Endothelial cell (in vitro differentiated cells): ENCODE measurements around the gene SLC49A4. TPM values are rescaled to one million over a fixed set of nuclear protein-coding genes. Genes with fewer than 3 reads are reported as not detected.

ENCODE experiments used
- DNase-seq: peaks from one replicate; pipeline ENCODE4 v3.0.0; 2021; ENCODE audit warnings: low spot score
- H3K27ac Mint-ChIP-seq: one replicate; pipeline ENCODE4 v1.8.0; 2021; ENCODE audit warnings: mixed read lengths, inconsistent platforms; ENCODE audit not compliant: unreplicated experiment
- H3K27me3 Mint-ChIP-seq: one replicate; pipeline ENCODE4 v1.8.0; 2021; ENCODE audit warnings: mild to moderate bottlenecking, moderate library complexity, mixed read lengths, inconsistent platforms; ENCODE audit not compliant: unreplicated experiment
- H3K36me3 Mint-ChIP-seq: one replicate; pipeline ENCODE4 v1.8.0; 2021; ENCODE audit warnings: mild to moderate bottlenecking, low read depth, mixed read lengths, inconsistent platforms; ENCODE audit not compliant: unreplicated experiment
- H3K4me1 Mint-ChIP-seq: one replicate; pipeline ENCODE4 v1.8.0; 2021; ENCODE audit warnings: mild to moderate bottlenecking, mixed read lengths, inconsistent platforms; ENCODE audit not compliant: unreplicated experiment
- H3K4me3 Mint-ChIP-seq: one replicate; pipeline ENCODE4 v1.8.0; 2021; ENCODE audit warnings: mild to moderate bottlenecking, mixed read lengths, inconsistent platforms; ENCODE audit not compliant: unreplicated experiment
- H3K9me3 Mint-ChIP-seq: one replicate; pipeline ENCODE4 v1.8.0; 2021; ENCODE audit warnings: mixed read lengths, inconsistent platforms; ENCODE audit not compliant: unreplicated experiment
- total RNA-seq: library from RNA; stranded (reverse); fragmentation: NEBNext Ultra II Directional; extraction: Animal tissue kit (Norgen Biotek cat#: 25700); gene quantifications from one replicate; pipeline ENCODE4 v1.2.1, GENCODE V29; 2021; ENCODE audit not compliant: unreplicated experiment
- TF ChIP-seq, protein P1 (sequence below): fragments of 200-600 bp; sonication (generic); IDR thresholded peaks from one replicate; pipeline ENCODE4 v1.5.0; 2021; ENCODE audit warnings: antibody characterized with exemption; ENCODE audit not compliant: unreplicated experiment

Gene SLC49A4
- total RNA-seq, 1 donor from 2014 or later = 10.2 TPM

DNA sequence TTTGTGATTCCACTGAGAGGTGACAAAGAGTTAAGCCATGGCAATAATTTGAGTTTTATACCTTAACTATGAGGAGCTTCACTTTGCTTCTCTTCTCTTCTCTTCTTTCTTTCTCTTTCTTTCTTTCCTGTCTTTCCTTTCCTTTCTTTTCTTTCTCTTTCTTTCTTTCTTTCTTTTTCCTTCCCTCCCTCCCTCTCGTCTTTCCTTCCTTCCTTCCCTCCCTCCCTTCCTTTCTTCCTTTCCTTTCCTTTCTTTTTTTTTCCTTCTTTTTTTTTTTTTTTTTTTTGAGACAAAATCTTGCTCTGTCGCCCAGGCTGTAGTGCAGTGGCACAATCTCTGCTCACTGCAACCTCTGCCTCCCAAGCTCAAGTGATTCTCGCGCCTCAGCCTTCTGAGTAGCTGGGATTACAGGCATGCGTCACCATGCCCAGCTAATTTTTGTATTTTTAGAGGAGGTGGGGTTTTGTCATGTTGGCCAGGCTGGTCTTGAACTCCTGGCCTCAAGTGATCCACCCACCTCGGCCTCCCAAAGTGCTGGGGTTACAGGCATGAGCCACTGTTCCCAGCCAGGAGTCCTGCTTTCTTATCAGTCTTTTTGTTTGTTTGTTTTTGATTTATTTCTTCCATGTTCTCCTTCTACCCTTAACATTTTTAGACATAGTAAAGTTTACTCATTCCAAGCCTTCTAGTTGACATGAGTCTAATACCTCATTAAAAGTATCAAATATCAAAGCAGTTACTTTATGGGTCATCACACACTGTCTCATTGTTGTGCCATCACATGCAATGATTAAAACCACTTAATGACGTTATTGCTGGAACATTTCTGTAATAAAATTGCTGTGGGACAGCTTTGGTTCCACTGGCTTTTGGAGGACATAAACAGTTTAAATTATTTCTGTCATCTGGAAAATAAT is 29.9 kb downstream of the SLC49A4 start:
- Mint-ChIP-seq H3K4me3 (no peak overlapping the region), H3K9me3 (no peaks in the 10 kb centered on the region), H3K36me3 (peaks cover 5% of the 10 kb centered on the region), H3K27me3 (no peaks in the 10 kb centered on the region), H3K27ac (no peak overlapping the region), H3K4me1 (no peaks in the 10 kb centered on the region)
- no peak for DNase-seq
- TF ChIP-seq, protein P1, sequence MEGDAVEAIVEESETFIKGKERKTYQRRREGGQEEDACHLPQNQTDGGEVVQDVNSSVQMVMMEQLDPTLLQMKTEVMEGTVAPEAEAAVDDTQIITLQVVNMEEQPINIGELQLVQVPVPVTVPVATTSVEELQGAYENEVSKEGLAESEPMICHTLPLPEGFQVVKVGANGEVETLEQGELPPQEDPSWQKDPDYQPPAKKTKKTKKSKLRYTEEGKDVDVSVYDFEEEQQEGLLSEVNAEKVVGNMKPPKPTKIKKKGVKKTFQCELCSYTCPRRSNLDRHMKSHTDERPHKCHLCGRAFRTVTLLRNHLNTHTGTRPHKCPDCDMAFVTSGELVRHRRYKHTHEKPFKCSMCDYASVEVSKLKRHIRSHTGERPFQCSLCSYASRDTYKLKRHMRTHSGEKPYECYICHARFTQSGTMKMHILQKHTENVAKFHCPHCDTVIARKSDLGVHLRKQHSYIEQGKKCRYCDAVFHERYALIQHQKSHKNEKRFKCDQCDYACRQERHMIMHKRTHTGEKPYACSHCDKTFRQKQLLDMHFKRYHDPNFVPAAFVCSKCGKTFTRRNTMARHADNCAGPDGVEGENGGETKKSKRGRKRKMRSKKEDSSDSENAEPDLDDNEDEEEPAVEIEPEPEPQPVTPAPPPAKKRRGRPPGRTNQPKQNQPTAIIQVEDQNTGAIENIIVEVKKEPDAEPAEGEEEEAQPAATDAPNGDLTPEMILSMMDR = no peak

DNA sequence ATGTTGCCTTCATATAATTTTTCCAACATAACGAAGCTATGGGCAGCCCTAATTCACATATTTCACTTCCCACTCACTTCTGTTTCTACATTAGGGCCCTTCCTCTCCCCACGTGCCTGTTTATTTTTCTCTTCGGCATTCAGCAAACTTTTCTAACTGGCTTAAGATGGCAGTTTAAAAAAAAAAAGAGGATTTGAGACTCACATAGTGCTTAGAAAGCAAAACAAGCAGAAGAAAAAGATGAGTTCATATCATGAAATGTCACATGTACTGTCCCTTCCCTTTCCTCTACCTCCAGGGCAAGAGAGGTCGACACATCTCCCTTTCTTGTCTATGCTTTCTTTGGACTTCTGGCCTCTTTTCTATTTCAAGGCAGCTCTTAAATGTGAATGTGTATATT is 30.6 kb downstream of the SLC49A4 start:
- Mint-ChIP-seq H3K27me3 (no peaks in the 10 kb centered on the region), H3K36me3 (peaks cover 5% of the 10 kb centered on the region), H3K4me3 (no peak overlapping the region), H3K4me1 (no peaks in the 10 kb centered on the region), H3K9me3 (no peaks in the 10 kb centered on the region), H3K27ac (no peak overlapping the region)
- no peak for DNase-seq
- TF ChIP-seq, protein P1 = no peak

DNA sequence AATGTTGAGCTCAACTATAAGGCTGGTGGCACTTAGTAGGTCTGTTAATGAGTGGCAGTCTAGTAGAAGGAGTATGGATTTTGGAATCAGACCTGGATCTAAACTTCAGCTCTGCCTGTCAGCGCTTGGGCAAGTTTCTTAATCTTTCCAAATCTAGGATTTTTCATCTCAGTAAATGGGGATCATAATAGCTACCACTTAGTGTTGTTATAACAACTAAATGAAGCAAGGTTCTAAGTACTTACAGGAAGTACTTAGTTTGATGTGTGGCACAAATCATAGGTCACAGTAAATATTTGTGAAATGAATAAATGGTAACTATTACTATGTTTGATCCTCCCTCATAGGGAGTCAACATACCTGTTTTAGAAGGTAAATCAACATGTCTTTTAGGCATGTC is 31.4 kb downstream of the SLC49A4 start:
- Mint-ChIP-seq H3K4me3 (no peak overlapping the region), H3K27me3 (no peaks in the 10 kb centered on the region), H3K4me1 (no peaks in the 10 kb centered on the region), H3K36me3 (no peaks in the 10 kb centered on the region), H3K9me3 (no peaks in the 10 kb centered on the region), H3K27ac (no peak overlapping the region)
- no peak for DNase-seq
- TF ChIP-seq, protein P1 = no peak

DNA sequence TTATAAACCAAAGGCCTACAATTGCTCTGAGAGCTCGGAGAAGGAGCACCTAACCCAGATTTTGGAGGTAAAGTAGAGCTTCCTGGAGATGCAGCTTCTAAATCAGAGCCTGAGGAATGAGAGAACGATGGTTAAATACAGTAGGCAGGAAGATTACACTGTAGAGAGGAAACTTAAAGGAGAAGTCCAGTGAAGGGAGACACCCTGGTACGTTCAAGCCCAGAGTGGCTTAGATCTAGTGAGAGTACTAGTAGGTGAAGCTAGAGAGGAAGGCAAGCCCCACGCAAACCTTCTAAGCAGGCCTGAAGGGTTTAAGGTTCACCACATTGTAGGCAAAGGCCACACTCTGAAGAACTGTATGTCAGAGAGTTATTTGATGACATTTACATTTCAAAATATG is 33.4 kb downstream of the SLC49A4 start:
- no peaks in the 10 kb centered on the region for H3K36me3 Mint-ChIP-seq
- no peak for DNase-seq
- H3K27me3 Mint-ChIP-seq = no peaks in the 10 kb centered on the region
- no peak overlapping the region for H3K4me3 Mint-ChIP-seq
- TF ChIP-seq, protein P1 = no peak
- no peak overlapping the region for H3K27ac Mint-ChIP-seq
- H3K9me3 Mint-ChIP-seq = no peaks in the 10 kb centered on the region
- H3K4me1 Mint-ChIP-seq = no peaks in the 10 kb centered on the region

DNA sequence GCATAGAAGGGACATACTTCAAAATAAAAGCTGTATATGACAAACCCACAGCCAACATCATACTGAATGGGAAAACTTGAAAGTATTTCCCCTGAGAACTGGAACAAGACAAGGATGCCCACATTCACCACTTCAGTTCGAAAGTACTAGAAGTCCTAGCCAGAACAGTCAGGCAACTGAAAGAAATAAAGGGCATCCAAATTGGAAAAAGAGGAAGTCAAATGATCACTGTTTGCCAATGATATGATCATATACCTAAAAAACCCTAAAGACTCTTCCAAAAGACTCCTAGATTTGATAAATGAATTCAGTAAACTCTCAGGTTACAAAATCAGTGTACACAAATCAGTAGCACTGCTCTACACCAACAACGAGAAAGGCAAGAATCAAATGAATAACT is 40.7 kb downstream of the SLC49A4 start:
- no peaks in the 10 kb centered on the region for H3K36me3 Mint-ChIP-seq
- H3K4me3 Mint-ChIP-seq = no peak overlapping the region
- no peak for DNase-seq
- no peak overlapping the region for H3K27ac Mint-ChIP-seq
- H3K4me1 Mint-ChIP-seq = no peaks in the 10 kb centered on the region
- H3K9me3 Mint-ChIP-seq = no peaks in the 10 kb centered on the region
- H3K27me3 Mint-ChIP-seq = no peaks in the 10 kb centered on the region
- TF ChIP-seq, protein P1 = no peak
